H1 (cell line): ENCODE results near the gene TENT4A. TPM values are rescaled to one million over a fixed set of nuclear protein-coding genes. Genes with fewer than 3 reads are reported as not detected.

Experiments
- KDM4A ChIP-seq: IDR thresholded peaks from one replicate; pipeline ENCODE4 v1.7.1; 2012; ENCODE audit warnings: low read depth, mild to moderate bottlenecking, moderate library complexity, low read length, inconsistent platforms; ENCODE audit not compliant: severe bottlenecking
- NRF1 ChIP-seq: IDR thresholded peaks from 2 replicates; pipeline ENCODE4 v1.6.1; 2011; ENCODE audit warnings: mild to moderate bottlenecking, low read depth, low read length, improper control_type of control experiment
- RBBP5 ChIP-seq: IDR thresholded peaks from 2 replicates; pipeline ENCODE4 v1.7.1; 2012; ENCODE audit warnings: low read depth, mild to moderate bottlenecking, inconsistent platforms, low read length, moderate library complexity, borderline replicate concordance
- RNF2 ChIP-seq: fragments of 200-900, 300-1000 bp; sonication (generic); IDR thresholded peaks from 2 replicates; pipeline ENCODE4 v1.7.1; 2016; ENCODE audit warnings: borderline replicate concordance, low read depth, mild to moderate bottlenecking, antibody characterized with exemption, low read length; ENCODE audit not compliant: poor library complexity, severe bottlenecking; ENCODE audit errors: missing control alignments
- TAF1 ChIP-seq: IDR thresholded peaks from 2 replicates; pipeline ENCODE4 v1.6.1; 2011; ENCODE audit warnings: mild to moderate bottlenecking, low read depth, low read length
- TEAD4 ChIP-seq: IDR thresholded peaks from 2 replicates; pipeline ENCODE4 v1.6.1; 2012; ENCODE audit warnings: low read depth, low read length, inconsistent platforms, mixed read lengths
- YY1 ChIP-seq: IDR thresholded peaks from 2 replicates; pipeline ENCODE4 v1.6.1; 2011; ENCODE audit warnings: low read depth, mild to moderate bottlenecking, low read length
- polyA plus RNA-seq, 7 experiments: library from polyadenylated mRNA; depleted of rRNA in 3 of 7; stranded (reverse) in 5 of 7; unstranded in 2 of 7; fragments of >200 nt in 5 of 7; fragments of 200-250 nt in 2 of 7; gene quantifications; 1 replicate in 5 of 7; 2 replicates in 1 of 7; 4 replicates in 1 of 7; pipeline versions ENCODE4 v1.2.1 to v1.2.3, GENCODE V29; 2011 to 2013; ENCODE audit warnings: missing spikeins in 2 of 7, mixed read lengths in 2 of 7
- total RNA-seq: library from RNA; stranded (reverse); fragmentation: NEBNext Ultra II Directional; extraction: Animal tissue kit (Norgen Biotek cat#: 25700); gene quantifications from 2 replicates; pipeline ENCODE4 v1.2.1, GENCODE V29; 2021

TENT4A gene
- total and polyA plus RNA-seq, 2 of the 8 experiments (the other 6 are each of a cell fraction or from before 2014, with no cell fraction given) = 8.9 to 25.1 TPM

GRCh38 chr5:6681682-6682081 is 31.6 kb upstream of the TENT4A start (continued):
- no peak for TF ChIP-seq TAF1
- no peak for TF ChIP-seq TEAD4
- no peak for TF ChIP-seq YY1
- TF ChIP-seq NRF1 = no peak
- TF ChIP-seq RNF2 = no peak
- no peak for TF ChIP-seq RBBP5
- TF ChIP-seq KDM4A = no peak
- TF ChIP-seq, all 59 proteins: peak for 0
